T-helper 17 cell (primary cell): ENCODE data around the gene TMEM132D. TPM values are rescaled to one million over a fixed set of nuclear protein-coding genes. Genes with fewer than 3 reads are reported as not detected.
"Not testable (repeated sequence)": the region's sequence is repeated elsewhere in the genome, so short reads cannot be mapped to it uniquely, and the experiment has no call there.

ENCODE experiments used
- ATAC-seq: fragments of 150-1000 bp; cut with Tn5 transposase; 2 replicates; pipeline ENCODE4 v1.10.0; 2021; ENCODE audit warnings: mild to moderate bottlenecking, moderate library complexity
- DNase-seq, 3 donors: peaks; one replicate each; pipeline versions ENCODE4 v3.0.0 to v3.0.0-alpha.2; 2020 to 2021
- H3K9me3 ChIP-seq: one replicate; pipeline ENCODE4 v1.7.0; 2013; ENCODE audit warnings: low read length, mild to moderate bottlenecking; ENCODE audit not compliant: control insufficient read depth, poor library complexity, severe bottlenecking
- H3K27ac Mint-ChIP-seq: one replicate; pipeline ENCODE4 v1.8.0; 2022; ENCODE audit warnings: mild to moderate bottlenecking, moderate library complexity, mixed read lengths
- H3K27me3 Mint-ChIP-seq: one replicate; pipeline ENCODE4 v1.8.0; 2022; ENCODE audit warnings: mixed read lengths
- H3K36me3 Mint-ChIP-seq: one replicate; pipeline ENCODE4 v1.8.0; 2022; ENCODE audit warnings: low read depth, mixed read lengths
- H3K4me1 Mint-ChIP-seq: one replicate; pipeline ENCODE4 v1.8.0; 2022; ENCODE audit warnings: mild to moderate bottlenecking, mixed read lengths
- H3K4me3 Mint-ChIP-seq: one replicate; pipeline ENCODE4 v1.8.0; 2022; ENCODE audit warnings: mild to moderate bottlenecking, moderate library complexity, mixed read lengths
- total RNA-seq, 4 donors: library from RNA in 2 of 4; stranded (reverse) in 2 of 4; gene quantifications; one replicate each; pipeline ENCODE4 v1.2.3 and lab custom pipeline; 2022 to 2026

The TMEM132D gene
- total RNA-seq, 2 donors from 2014 or later: not detected

GRCh38 chr12:129200576-129200975 lies 703.2 kb downstream of the TMEM132D start:
- peaks cover 2% of the 10 kb centered on the region for H3K9me3 ChIP-seq
- no peaks in the 10 kb centered on the region for H3K36me3 Mint-ChIP-seq
- ATAC-seq: no peak
- no peaks in the 10 kb centered on the region for H3K27me3 Mint-ChIP-seq
- H3K27ac Mint-ChIP-seq: no peak overlapping the region
- no peak overlapping the region for H3K4me3 Mint-ChIP-seq
- no peak for DNase-seq
- H3K4me1 Mint-ChIP-seq: no peaks in the 10 kb centered on the region

- ATAC-seq: no peak
Measured at GRCh38 chr12:129196927-129197326, 706.9 kb downstream of the TMEM132D start.

GRCh38 chr12:129195081-129195480 lies 708.7 kb downstream of the TMEM132D start:
- no peak for ATAC-seq
- no peak overlapping the region for H3K4me3 Mint-ChIP-seq
- H3K27me3 Mint-ChIP-seq: no peaks in the 10 kb centered on the region
- H3K36me3 Mint-ChIP-seq: no peaks in the 10 kb centered on the region
- no peak for DNase-seq
- no peak overlapping the region for H3K27ac Mint-ChIP-seq
- H3K4me1 Mint-ChIP-seq: no peaks in the 10 kb centered on the region
- H3K9me3 ChIP-seq: peaks cover 2% of the 10 kb centered on the region

More at GRCh38 chr12:129196927-129197326, 706.9 kb downstream of the TMEM132D start:
- Mint-ChIP-seq H3K27me3 (no peaks in the 10 kb centered on the region), H3K27ac (no peak overlapping the region), H3K4me3 (no peak overlapping the region), H3K4me1 (no peaks in the 10 kb centered on the region), H3K36me3 (no peaks in the 10 kb centered on the region)
- no peak for DNase-seq
- H3K9me3 ChIP-seq: peaks cover 2% of the 10 kb centered on the region

GRCh38 chr12:129193263-129193871 lies 710.5 kb downstream of the TMEM132D start:
- H3K36me3 Mint-ChIP-seq: no peaks in the 10 kb centered on the region
- H3K4me3 Mint-ChIP-seq: no peak overlapping the region
- DNase-seq: no peak
- ATAC-seq: no peak
- H3K9me3 ChIP-seq: peaks cover 2% of the 10 kb centered on the region
- H3K27me3 Mint-ChIP-seq: no peaks in the 10 kb centered on the region
- H3K4me1 Mint-ChIP-seq: no peaks in the 10 kb centered on the region
- no peak overlapping the region for H3K27ac Mint-ChIP-seq

- Mint-ChIP-seq H3K36me3 (no peaks in the 10 kb centered on the region), H3K4me1 (no peaks in the 10 kb centered on the region), H3K4me3 (no peak overlapping the region), H3K27me3 (no peaks in the 10 kb centered on the region), H3K27ac (no peak overlapping the region)
- ATAC-seq (no peak), DNase-seq (no peak)
- no peaks in the 10 kb centered on the region for H3K9me3 ChIP-seq
Measured at GRCh38 chr12:129190827-129191226, 713.0 kb downstream of the TMEM132D start.

- H3K4me3 Mint-ChIP-seq, H3K27ac Mint-ChIP-seq, H3K4me1 Mint-ChIP-seq, H3K9me3 ChIP-seq, H3K27me3 Mint-ChIP-seq, H3K36me3 Mint-ChIP-seq, DNase-seq, ATAC-seq: not testable (repeated sequence)
Measured at GRCh38 chr12:129189879-129190278, 713.9 kb downstream of the TMEM132D start.

GRCh38 chr12:129186952-129187351 lies 716.9 kb downstream of the TMEM132D start:
- H3K4me1 Mint-ChIP-seq: no peaks in the 10 kb centered on the region
- no peak overlapping the region for H3K4me3 Mint-ChIP-seq
- no peaks in the 10 kb centered on the region for H3K9me3 ChIP-seq
- no peak for ATAC-seq
- no peaks in the 10 kb centered on the region for H3K36me3 Mint-ChIP-seq
- no peak for DNase-seq
- no peaks in the 10 kb centered on the region for H3K27me3 Mint-ChIP-seq
- H3K27ac Mint-ChIP-seq: no peak overlapping the region

GRCh38 chr12:129185855-129186254 lies 718.0 kb downstream of the TMEM132D start:
- no peak overlapping the region for H3K27ac Mint-ChIP-seq
- H3K36me3 Mint-ChIP-seq: no peaks in the 10 kb centered on the region
- H3K4me1 Mint-ChIP-seq: no peaks in the 10 kb centered on the region
- H3K4me3 Mint-ChIP-seq: no peak overlapping the region
- H3K9me3 ChIP-seq: no peaks in the 10 kb centered on the region
- no peak for DNase-seq
- H3K27me3 Mint-ChIP-seq: no peaks in the 10 kb centered on the region
- ATAC-seq: no peak

- Mint-ChIP-seq H3K36me3 (no peaks in the 10 kb centered on the region), H3K4me1 (no peaks in the 10 kb centered on the region)
Measured at GRCh38 chr12:129184127-129184928, 719.5 kb downstream of the TMEM132D start.

GRCh38 chr12:129179941-129180553 lies 723.8 kb downstream of the TMEM132D start:
- Mint-ChIP-seq H3K36me3 (no peaks in the 10 kb centered on the region), H3K4me3 (no peak overlapping the region), H3K27me3 (no peaks in the 10 kb centered on the region), H3K4me1 (no peaks in the 10 kb centered on the region), H3K27ac (no peak overlapping the region)
- ATAC-seq: no peak
- DNase-seq: no peak
- H3K9me3 ChIP-seq: no peaks in the 10 kb centered on the region

More at GRCh38 chr12:129184127-129184928, 719.5 kb downstream of the TMEM132D start:
- H3K27me3 Mint-ChIP-seq: no peaks in the 10 kb centered on the region
- DNase-seq (no peak), ATAC-seq (no peak)
- no peak overlapping the region for H3K27ac Mint-ChIP-seq
- H3K4me3 Mint-ChIP-seq: no peak overlapping the region
- no peaks in the 10 kb centered on the region for H3K9me3 ChIP-seq

- ATAC-seq (no peak), DNase-seq (no peak)
- no peak overlapping the region for H3K27ac Mint-ChIP-seq
- no peaks in the 10 kb centered on the region for H3K27me3 Mint-ChIP-seq
- no peaks in the 10 kb centered on the region for H3K36me3 Mint-ChIP-seq
- no peak overlapping the region for H3K4me3 Mint-ChIP-seq
- no peaks in the 10 kb centered on the region for H3K9me3 ChIP-seq
- no peaks in the 10 kb centered on the region for H3K4me1 Mint-ChIP-seq
Measured at GRCh38 chr12:129169928-129170327, 733.9 kb downstream of the TMEM132D start.

GRCh38 chr12:129163861-129164260 lies 740.0 kb downstream of the TMEM132D start:
- no peaks in the 10 kb centered on the region for H3K9me3 ChIP-seq
- no peak overlapping the region for H3K4me3 Mint-ChIP-seq
- H3K27me3 Mint-ChIP-seq: no peaks in the 10 kb centered on the region
- DNase-seq (no peak), ATAC-seq (no peak)
- no peaks in the 10 kb centered on the region for H3K4me1 Mint-ChIP-seq
- no peak overlapping the region for H3K27ac Mint-ChIP-seq
- no peaks in the 10 kb centered on the region for H3K36me3 Mint-ChIP-seq

GRCh38 chr12:129163461-129163860 lies 740.4 kb downstream of the TMEM132D start:
- H3K9me3 ChIP-seq: no peaks in the 10 kb centered on the region
- no peak overlapping the region for H3K27ac Mint-ChIP-seq
- ATAC-seq (no peak), DNase-seq (no peak)
- H3K36me3 Mint-ChIP-seq: no peaks in the 10 kb centered on the region
- no peak overlapping the region for H3K4me3 Mint-ChIP-seq
- no peaks in the 10 kb centered on the region for H3K27me3 Mint-ChIP-seq
- H3K4me1 Mint-ChIP-seq: no peaks in the 10 kb centered on the region
